HepG2 (cell line): ENCODE measurements around the gene STIP1. TPM values are rescaled to one million over a fixed set of nuclear protein-coding genes. Genes with fewer than 3 reads are reported as not detected.
A peak's percentile ranks its signal among the peaks of the same experiment; 100 is the strongest.

Experiments
- AHR ChIP-seq: IDR thresholded peaks from 2 replicates; pipeline ENCODE4 v1.6.1; 2018; ENCODE audit warnings: missing genetic modification reagents, missing compliant biosample characterization
- ATF7-NPFF ChIP-seq: sonication (generic); formaldehyde crosslinking; IDR thresholded peaks from 2 replicates; pipeline ENCODE4 v1.8.1; 2023; ENCODE audit warnings: mild to moderate bottlenecking, low read depth, missing genetic modification reagents, moderate library complexity
- HNRNPL ChIP-seq: fragments of 200-400 bp; formaldehyde crosslinking; IDR thresholded peaks from 2 replicates; pipeline ENCODE4 v1.6.1; 2017; ENCODE audit warnings: mild to moderate bottlenecking, low read depth, low read length
- MXD4 ChIP-seq: IDR thresholded peaks from 2 replicates; pipeline ENCODE4 v1.6.1; 2016; ENCODE audit warnings: mild to moderate bottlenecking, missing biosample characterization, missing genetic modification reagents
- RORA ChIP-seq: sonication (generic); formaldehyde crosslinking; IDR thresholded peaks from 2 replicates; pipeline ENCODE4 v1.5.0; 2020; ENCODE audit warnings: mild to moderate bottlenecking, missing genetic modification reagents, moderate library complexity
- SNAPC2 ChIP-seq: sonication (generic); formaldehyde crosslinking; IDR thresholded peaks from 2 replicates; pipeline ENCODE4 v1.8.1; 2022; ENCODE audit warnings: mild to moderate bottlenecking, missing genetic modification reagents
- TCF12 ChIP-seq, 2 experiments: fragments of 450-650 bp in 1 of 2; sonication (generic) in 1 of 2; formaldehyde crosslinking in 1 of 2; IDR thresholded peaks; 2 replicates each; pipeline versions ENCODE4 v1.6.1 to v1.8.0; 2017 to 2022; ENCODE audit warnings: antibody characterized with exemption in 1 of 2, mild to moderate bottlenecking in 1 of 2, missing genetic modification reagents in 1 of 2, moderate library complexity in 1 of 2
- ZFP90 ChIP-seq: sonication (generic); formaldehyde crosslinking; IDR thresholded peaks from 2 replicates; pipeline ENCODE4 v1.8.0; 2022; ENCODE audit warnings: missing genetic modification reagents, mild to moderate bottlenecking, inconsistent platforms, borderline replicate concordance
- ZFY ChIP-seq: sonication (generic); formaldehyde crosslinking; IDR thresholded peaks from 2 replicates; pipeline ENCODE4 v1.4.0; 2020; ENCODE audit warnings: missing genetic modification reagents
- ZKSCAN1 ChIP-seq: fragments of 150-350 bp; IDR thresholded peaks from 2 replicates; pipeline ENCODE4 v1.6.1; 2014; ENCODE audit warnings: low read length
- ZNF101 ChIP-seq: sonication (generic); formaldehyde crosslinking; IDR thresholded peaks from 2 replicates; pipeline ENCODE4 v1.4.0; 2020; ENCODE audit warnings: mild to moderate bottlenecking, low read depth, missing genetic modification reagents, borderline replicate concordance
- ZNF605 ChIP-seq: sonication (generic); formaldehyde crosslinking; IDR thresholded peaks from 2 replicates; pipeline ENCODE4 v1.8.0; 2022; ENCODE audit warnings: mild to moderate bottlenecking, missing genetic modification reagents
- ZNF615 ChIP-seq: sonication (generic); formaldehyde crosslinking; IDR thresholded peaks from 2 replicates; pipeline ENCODE4 v1.5.0; 2020; ENCODE audit warnings: mild to moderate bottlenecking, missing genetic modification reagents, borderline replicate concordance
- ZNF780A ChIP-seq: sonication (generic); formaldehyde crosslinking; IDR thresholded peaks from 2 replicates; pipeline ENCODE4 v1.8.0; 2022; ENCODE audit warnings: mild to moderate bottlenecking, missing genetic modification reagents, moderate library complexity
- ZNF83 ChIP-seq: sonication (generic); formaldehyde crosslinking; IDR thresholded peaks from 2 replicates; pipeline ENCODE4 v1.4.0; 2020; ENCODE audit warnings: missing genetic modification reagents, mild to moderate bottlenecking, borderline replicate concordance
- ZZZ3 ChIP-seq: sonication (generic); formaldehyde crosslinking; IDR thresholded peaks from 2 replicates; pipeline ENCODE4 v1.4.0; 2020; ENCODE audit warnings: missing genetic modification reagents, mild to moderate bottlenecking, borderline replicate concordance
- polyA plus RNA-seq, 8 experiments: library from polyadenylated mRNA; depleted of rRNA in 3 of 8; stranded (reverse) in 7 of 8; unstranded in 1 of 8; fragments of >200 nt; fragmentation: Illumina TruSeq in 4 of 8; extraction: Trizol in 4 of 8; gene quantifications; 2 replicates each; pipeline versions ENCODE4 v1.2.1 to v1.2.3, GENCODE V29; 2011 to 2016; ENCODE audit warnings: low read depth in 4 of 8, missing spikeins in 1 of 8, mixed read lengths in 1 of 8; ENCODE audit not compliant: insufficient read depth in 1 of 8
- total RNA-seq, 5 experiments: library from RNA; depleted of rRNA; stranded (reverse); fragments of >200 nt; fragmentation: Illumina TruSeq; extraction: Trizol; gene quantifications; 2 replicates each; pipeline ENCODE4 v1.2.3, GENCODE V29; 2016; ENCODE audit warnings: low read depth in 1 of 5
- TF ChIP-seq, protein P1 (sequence below): sonication (generic); formaldehyde crosslinking; IDR thresholded peaks from 2 replicates; pipeline ENCODE4 v1.5.0; 2020; ENCODE audit warnings: missing genetic modification reagents
- TF ChIP-seq, protein P2 (sequence below): sonication (generic); formaldehyde crosslinking; IDR thresholded peaks from 2 replicates; pipeline ENCODE4 v1.4.0; 2020; ENCODE audit warnings: missing genetic modification reagents, borderline replicate concordance
- TF ChIP-seq, protein P3 (sequence below): sonication (generic); formaldehyde crosslinking; IDR thresholded peaks from 2 replicates; pipeline ENCODE4 v1.5.1; 2020; ENCODE audit warnings: missing genetic modification reagents, mild to moderate bottlenecking, borderline replicate concordance
- TF ChIP-seq, protein P4 (sequence below): IDR thresholded peaks from 2 replicates; pipeline ENCODE4 v1.6.1; 2012; ENCODE audit warnings: low read length, improper control_type of control experiment

STIP1 gene
- total and polyA plus RNA-seq, 2 of the 13 experiments (the other 11 are each of a cell fraction or from before 2014, with no cell fraction given), result 81.1 to 217 TPM

DNA sequence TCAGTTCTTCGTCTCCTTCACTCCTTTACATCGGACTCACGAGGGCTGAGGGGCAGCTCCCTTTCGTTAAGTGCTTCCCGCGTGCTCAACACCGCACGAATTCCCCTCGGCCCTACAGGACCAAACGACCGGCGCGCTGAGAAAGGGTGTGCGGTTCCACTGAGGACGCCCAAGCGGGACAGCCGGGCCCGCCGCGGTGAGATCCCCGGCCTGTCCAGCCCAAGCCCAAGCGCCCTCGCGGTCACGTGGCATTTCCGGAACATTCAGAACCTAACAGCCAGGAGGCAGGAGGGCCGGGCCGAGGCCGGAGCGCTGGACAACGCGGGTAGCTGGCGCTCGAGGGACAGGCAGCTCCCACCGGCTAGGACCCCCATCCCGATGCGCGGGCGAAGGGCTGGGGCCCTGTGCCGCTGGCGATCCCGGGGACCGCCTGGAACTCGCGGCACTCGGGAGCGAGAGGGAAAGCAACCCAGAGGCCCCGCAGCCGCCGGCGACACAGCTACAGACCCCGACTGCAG lies 737 bp upstream of the STIP1 start (continued):
- TF ChIP-seq, protein P1, sequence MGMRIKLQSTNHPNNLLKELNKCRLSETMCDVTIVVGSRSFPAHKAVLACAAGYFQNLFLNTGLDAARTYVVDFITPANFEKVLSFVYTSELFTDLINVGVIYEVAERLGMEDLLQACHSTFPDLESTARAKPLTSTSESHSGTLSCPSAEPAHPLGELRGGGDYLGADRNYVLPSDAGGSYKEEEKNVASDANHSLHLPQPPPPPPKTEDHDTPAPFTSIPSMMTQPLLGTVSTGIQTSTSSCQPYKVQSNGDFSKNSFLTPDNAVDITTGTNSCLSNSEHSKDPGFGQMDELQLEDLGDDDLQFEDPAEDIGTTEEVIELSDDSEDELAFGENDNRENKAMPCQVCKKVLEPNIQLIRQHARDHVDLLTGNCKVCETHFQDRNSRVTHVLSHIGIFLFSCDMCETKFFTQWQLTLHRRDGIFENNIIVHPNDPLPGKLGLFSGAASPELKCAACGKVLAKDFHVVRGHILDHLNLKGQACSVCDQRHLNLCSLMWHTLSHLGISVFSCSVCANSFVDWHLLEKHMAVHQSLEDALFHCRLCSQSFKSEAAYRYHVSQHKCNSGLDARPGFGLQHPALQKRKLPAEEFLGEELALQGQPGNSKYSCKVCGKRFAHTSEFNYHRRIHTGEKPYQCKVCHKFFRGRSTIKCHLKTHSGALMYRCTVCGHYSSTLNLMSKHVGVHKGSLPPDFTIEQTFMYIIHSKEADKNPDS, result no peak; the same call in 1 of the 2 replicates
- TF ChIP-seq, protein P2, sequence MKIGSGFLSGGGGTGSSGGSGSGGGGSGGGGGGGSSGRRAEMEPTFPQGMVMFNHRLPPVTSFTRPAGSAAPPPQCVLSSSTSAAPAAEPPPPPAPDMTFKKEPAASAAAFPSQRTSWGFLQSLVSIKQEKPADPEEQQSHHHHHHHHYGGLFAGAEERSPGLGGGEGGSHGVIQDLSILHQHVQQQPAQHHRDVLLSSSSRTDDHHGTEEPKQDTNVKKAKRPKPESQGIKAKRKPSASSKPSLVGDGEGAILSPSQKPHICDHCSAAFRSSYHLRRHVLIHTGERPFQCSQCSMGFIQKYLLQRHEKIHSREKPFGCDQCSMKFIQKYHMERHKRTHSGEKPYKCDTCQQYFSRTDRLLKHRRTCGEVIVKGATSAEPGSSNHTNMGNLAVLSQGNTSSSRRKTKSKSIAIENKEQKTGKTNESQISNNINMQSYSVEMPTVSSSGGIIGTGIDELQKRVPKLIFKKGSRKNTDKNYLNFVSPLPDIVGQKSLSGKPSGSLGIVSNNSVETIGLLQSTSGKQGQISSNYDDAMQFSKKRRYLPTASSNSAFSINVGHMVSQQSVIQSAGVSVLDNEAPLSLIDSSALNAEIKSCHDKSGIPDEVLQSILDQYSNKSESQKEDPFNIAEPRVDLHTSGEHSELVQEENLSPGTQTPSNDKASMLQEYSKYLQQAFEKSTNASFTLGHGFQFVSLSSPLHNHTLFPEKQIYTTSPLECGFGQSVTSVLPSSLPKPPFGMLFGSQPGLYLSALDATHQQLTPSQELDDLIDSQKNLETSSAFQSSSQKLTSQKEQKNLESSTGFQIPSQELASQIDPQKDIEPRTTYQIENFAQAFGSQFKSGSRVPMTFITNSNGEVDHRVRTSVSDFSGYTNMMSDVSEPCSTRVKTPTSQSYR, result peak; percentile 44; the same call in 1 of the 2 replicates
- TF ChIP-seq ZNF101 (CRISPR knock-in tag) (no peak), TCF12 (IDR thresholded peaks at IDR 0.05) (no peak), TCF12 (CRISPR knock-in tag; IDR thresholded peaks at IDR 0.05) (peak; percentile 68; the same call in 1 of the 2 replicates), ZNF605 (CRISPR knock-in tag) (peak; percentile 98), SNAPC2 (peak; percentile 93), RORA (CRISPR knock-in tag) (no peak), ZNF780A (CRISPR knock-in tag) (peak; percentile 89; the same call in 1 of the 2 replicates), ZNF615 (peak; percentile 90), AHR (CRISPR knock-in tag) (no peak; the same call in 1 of the 2 replicates), ZZZ3 (CRISPR knock-in tag) (peak; percentile 66; the same call in 1 of the 2 replicates), HNRNPL (no peak), ZFY (peak; percentile 97), ZFP90 (CRISPR knock-in tag) (peak; percentile 83), ZKSCAN1 (peak; percentile 36; the same call in 1 of the 2 replicates), ZNF83 (CRISPR knock-in tag) (no peak; the same call in 1 of the 2 replicates), MXD4 (CRISPR knock-in tag) (peak; percentile 91), ATF7-NPFF (CRISPR knock-in tag) (peak; percentile 96)
- TF ChIP-seq, protein P3, sequence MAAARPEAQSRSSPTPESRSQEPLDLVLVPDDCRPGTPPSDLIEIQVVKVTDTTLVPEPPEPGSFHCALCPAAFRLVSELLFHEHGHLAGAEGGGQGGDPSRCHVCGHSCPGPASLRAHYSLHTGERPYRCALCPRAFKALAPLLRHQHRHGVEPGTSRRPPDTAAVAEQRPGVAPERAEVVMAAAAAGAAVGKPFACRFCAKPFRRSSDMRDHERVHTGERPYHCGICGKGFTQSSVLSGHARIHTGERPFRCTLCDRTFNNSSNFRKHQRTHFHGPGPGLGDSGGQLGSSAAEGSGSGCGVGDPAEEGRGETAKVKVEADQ (CRISPR knock-in tag), result peak; percentile 98
- TF ChIP-seq, protein P4, sequence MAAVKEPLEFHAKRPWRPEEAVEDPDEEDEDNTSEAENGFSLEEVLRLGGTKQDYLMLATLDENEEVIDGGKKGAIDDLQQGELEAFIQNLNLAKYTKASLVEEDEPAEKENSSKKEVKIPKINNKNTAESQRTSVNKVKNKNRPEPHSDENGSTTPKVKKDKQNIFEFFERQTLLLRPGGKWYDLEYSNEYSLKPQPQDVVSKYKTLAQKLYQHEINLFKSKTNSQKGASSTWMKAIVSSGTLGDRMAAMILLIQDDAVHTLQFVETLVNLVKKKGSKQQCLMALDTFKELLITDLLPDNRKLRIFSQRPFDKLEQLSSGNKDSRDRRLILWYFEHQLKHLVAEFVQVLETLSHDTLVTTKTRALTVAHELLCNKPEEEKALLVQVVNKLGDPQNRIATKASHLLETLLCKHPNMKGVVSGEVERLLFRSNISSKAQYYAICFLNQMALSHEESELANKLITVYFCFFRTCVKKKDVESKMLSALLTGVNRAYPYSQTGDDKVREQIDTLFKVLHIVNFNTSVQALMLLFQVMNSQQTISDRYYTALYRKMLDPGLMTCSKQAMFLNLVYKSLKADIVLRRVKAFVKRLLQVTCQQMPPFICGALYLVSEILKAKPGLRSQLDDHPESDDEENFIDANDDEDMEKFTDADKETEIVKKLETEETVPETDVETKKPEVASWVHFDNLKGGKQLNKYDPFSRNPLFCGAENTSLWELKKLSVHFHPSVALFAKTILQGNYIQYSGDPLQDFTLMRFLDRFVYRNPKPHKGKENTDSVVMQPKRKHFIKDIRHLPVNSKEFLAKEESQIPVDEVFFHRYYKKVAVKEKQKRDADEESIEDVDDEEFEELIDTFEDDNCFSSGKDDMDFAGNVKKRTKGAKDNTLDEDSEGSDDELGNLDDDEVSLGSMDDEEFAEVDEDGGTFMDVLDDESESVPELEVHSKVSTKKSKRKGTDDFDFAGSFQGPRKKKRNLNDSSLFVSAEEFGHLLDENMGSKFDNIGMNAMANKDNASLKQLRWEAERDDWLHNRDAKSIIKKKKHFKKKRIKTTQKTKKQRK, result no peak
